ENCODE results near the gene ATG3.
A peak's percentile ranks its signal among the peaks of the same experiment; 100 is the strongest.
"Not testable (repeated sequence)": the region's sequence is repeated elsewhere in the genome, so short reads cannot be mapped to it uniquely, and the experiment has no call there.

ATG3 gene

GRCh38 chr3:112503304-112503972 is 58.3 kb downstream of the ATG3 start:
- peak overlapping the region; percentile 92 for H3K27ac Mint-ChIP-seq
- DNase-seq (ENCODE audit: low spot score in 2 of 2) (no peak), ATAC-seq (ENCODE audit: low read depth) (no peak)
- H3K36me3 Mint-ChIP-seq: no peaks in the 10 kb centered on the region
- no peaks in the 10 kb centered on the region for H3K27me3 Mint-ChIP-seq
- no peaks in the 10 kb centered on the region for H3K9me3 Mint-ChIP-seq
- peak overlapping the region; percentile 51 for H3K4me3 Mint-ChIP-seq
- H3K4me1 Mint-ChIP-seq: peaks cover 56% of the 10 kb centered on the region

GRCh38 chr3:112500621-112501020 is 61.1 kb downstream of the ATG3 start:
- no peak for ATAC-seq (ENCODE audit: low read depth)

GRCh38 chr3:112498914-112499711 is 62.6 kb downstream of the ATG3 start, which contains the start of gene BTLA:
BTLA (minus strand) TSS chr3:112499472; CDS start chr3:112499358, 114 bp downstream.
- peaks cover 37% of the 10 kb centered on the region for H3K4me1 Mint-ChIP-seq
- DNase-seq (ENCODE audit: low spot score in 2 of 2): peak; percentile 13 to 23
- peak; percentile 78 for ATAC-seq (ENCODE audit: low read depth)

More at GRCh38 chr3:112500621-112501020, 61.1 kb downstream of the ATG3 start:
- peaks cover 12% of the 10 kb centered on the region for H3K36me3 Mint-ChIP-seq
- no peak for DNase-seq (ENCODE audit: low spot score in 2 of 2)
- H3K27ac Mint-ChIP-seq: peak overlapping the region; percentile 98
- peaks cover 43% of the 10 kb centered on the region for H3K4me1 Mint-ChIP-seq
- no peaks in the 10 kb centered on the region for H3K9me3 Mint-ChIP-seq
- no peak overlapping the region for H3K4me3 Mint-ChIP-seq
- H3K27me3 Mint-ChIP-seq: no peaks in the 10 kb centered on the region

GRCh38 chr3:112497897-112498548 is 63.7 kb downstream of the ATG3 start:
- no peak for ATAC-seq (ENCODE audit: low read depth)
- H3K36me3 Mint-ChIP-seq: peaks cover 24% of the 10 kb centered on the region
- H3K27ac Mint-ChIP-seq: peak overlapping the region; percentile 98
- no peak for DNase-seq (ENCODE audit: low spot score in 2 of 2)
- H3K9me3 Mint-ChIP-seq: peaks cover 4% of the 10 kb centered on the region
- H3K4me1 Mint-ChIP-seq: peaks cover 28% of the 10 kb centered on the region
- H3K27me3 Mint-ChIP-seq: no peaks in the 10 kb centered on the region
- peak overlapping the region; percentile 99 for H3K4me3 Mint-ChIP-seq

More at GRCh38 chr3:112498914-112499711, 62.6 kb downstream of the ATG3 start, which contains the start of gene BTLA:
- H3K9me3 Mint-ChIP-seq: peaks cover 4% of the 10 kb centered on the region
- H3K4me3 Mint-ChIP-seq: peak within 1 kb of the TSS; percentile 99
- H3K36me3 Mint-ChIP-seq: peaks cover 19% of the 10 kb centered on the region
- peak within 1 kb of the TSS; percentile 98 for H3K27ac Mint-ChIP-seq
- no peaks in the 10 kb centered on the region for H3K27me3 Mint-ChIP-seq

- H3K4me3 Mint-ChIP-seq: peak overlapping the region; percentile 89
- peaks cover 41% of the 10 kb centered on the region for H3K4me1 Mint-ChIP-seq
- DNase-seq (ENCODE audit: low spot score in 2 of 2) (no peak), ATAC-seq (ENCODE audit: low read depth) (no peak)
- H3K27ac Mint-ChIP-seq: peak overlapping the region; percentile 98
- H3K27me3 Mint-ChIP-seq: no peaks in the 10 kb centered on the region
- peaks cover 33% of the 10 kb centered on the region for H3K36me3 Mint-ChIP-seq
- peaks cover 4% of the 10 kb centered on the region for H3K9me3 Mint-ChIP-seq
Measured at GRCh38 chr3:112496366-112497067, 65.2 kb downstream of the ATG3 start.

GRCh38 chr3:112494448-112494767 is 67.4 kb downstream of the ATG3 start:
- peak overlapping the region; percentile 98 for H3K27ac Mint-ChIP-seq
- H3K4me1 Mint-ChIP-seq: peaks cover 49% of the 10 kb centered on the region
- not testable (repeated sequence) for H3K27me3 Mint-ChIP-seq; DNase-seq (ENCODE audit: low spot score in 2 of 2); ATAC-seq (ENCODE audit: low read depth); H3K9me3 Mint-ChIP-seq
- H3K4me3 Mint-ChIP-seq: peak overlapping the region; percentile 74
- peaks cover 41% of the 10 kb centered on the region for H3K36me3 Mint-ChIP-seq

GRCh38 chr3:112492124-112492523 is 69.6 kb downstream of the ATG3 start:
- DNase-seq (ENCODE audit: low spot score in 2 of 2): no peak
- Mint-ChIP-seq H3K4me1 (peaks cover 58% of the 10 kb centered on the region), H3K27ac (peak overlapping the region; percentile 91), H3K4me3 (peak overlapping the region; percentile 74), H3K9me3 (peaks cover 4% of the 10 kb centered on the region), H3K36me3 (peaks cover 50% of the 10 kb centered on the region), H3K27me3 (no peaks in the 10 kb centered on the region)
- ATAC-seq (ENCODE audit: low read depth): no peak

GRCh38 chr3:112491373-112491772 is 70.4 kb downstream of the ATG3 start:
- Mint-ChIP-seq H3K4me3 (peak overlapping the region; percentile 67), H3K9me3 (peaks cover 4% of the 10 kb centered on the region), H3K4me1 (peaks cover 57% of the 10 kb centered on the region), H3K27me3 (no peaks in the 10 kb centered on the region), H3K36me3 (peaks cover 46% of the 10 kb centered on the region), H3K27ac (peak overlapping the region; percentile 91)
- no peak for DNase-seq (ENCODE audit: low spot score in 2 of 2)
- ATAC-seq (ENCODE audit: low read depth): no peak

GRCh38 chr3:112489674-112490479 is 71.9 kb downstream of the ATG3 start:
- Mint-ChIP-seq H3K9me3 (peaks cover 4% of the 10 kb centered on the region), H3K36me3 (peaks cover 41% of the 10 kb centered on the region), H3K4me1 (peaks cover 50% of the 10 kb centered on the region), H3K27me3 (no peaks in the 10 kb centered on the region), H3K27ac (peak overlapping the region; percentile 91), H3K4me3 (peak overlapping the region; percentile 71)
- DNase-seq (ENCODE audit: low spot score in 2 of 2) (no peak), ATAC-seq (ENCODE audit: low read depth) (peak; percentile 44)

- DNase-seq (ENCODE audit: low spot score in 2 of 2) (no peak), ATAC-seq (ENCODE audit: low read depth) (no peak)
- Mint-ChIP-seq H3K4me1 (peaks cover 51% of the 10 kb centered on the region), H3K4me3 (no peak overlapping the region), H3K9me3 (no peaks in the 10 kb centered on the region), H3K27ac (no peak overlapping the region), H3K27me3 (no peaks in the 10 kb centered on the region), H3K36me3 (peaks cover 38% of the 10 kb centered on the region)
Measured at GRCh38 chr3:112486811-112487505, 74.8 kb downstream of the ATG3 start.

- Mint-ChIP-seq H3K36me3 (peaks cover 51% of the 10 kb centered on the region), H3K4me3 (peak overlapping the region; percentile 19), H3K27me3 (no peaks in the 10 kb centered on the region), H3K4me1 (peaks cover 54% of the 10 kb centered on the region), H3K27ac (peak overlapping the region; percentile 76), H3K9me3 (no peaks in the 10 kb centered on the region)
- no peak for ATAC-seq (ENCODE audit: low read depth)
- DNase-seq (ENCODE audit: low spot score in 2 of 2): no peak
Measured at GRCh38 chr3:112484352-112484751, 77.4 kb downstream of the ATG3 start.

- H3K36me3 Mint-ChIP-seq: peaks cover 51% of the 10 kb centered on the region
- H3K4me1 Mint-ChIP-seq: peaks cover 48% of the 10 kb centered on the region
- DNase-seq (ENCODE audit: low spot score in 2 of 2): no peak
- no peak for ATAC-seq (ENCODE audit: low read depth)
- peak overlapping the region; percentile 76 for H3K27ac Mint-ChIP-seq
- no peaks in the 10 kb centered on the region for H3K9me3 Mint-ChIP-seq
- no peaks in the 10 kb centered on the region for H3K27me3 Mint-ChIP-seq
- peak overlapping the region; percentile 24 for H3K4me3 Mint-ChIP-seq
Measured at GRCh38 chr3:112482675-112483074, 79.1 kb downstream of the ATG3 start.
